HS-5 (cell line): Measurements from ENCODE around the gene RALGPS1.
A peak's percentile ranks its signal among the peaks of the same experiment; 100 is the strongest.
"Not testable (repeated sequence)": the region's sequence is repeated elsewhere in the genome, so short reads cannot be mapped to it uniquely, and the experiment has no call there.

ENCODE experiments used
- DNase-seq: peaks from one replicate; pipeline ENCODE4 v3.0.0-alpha.2; 2012; ENCODE audit warnings: low read depth

RALGPS1 gene

DNA sequence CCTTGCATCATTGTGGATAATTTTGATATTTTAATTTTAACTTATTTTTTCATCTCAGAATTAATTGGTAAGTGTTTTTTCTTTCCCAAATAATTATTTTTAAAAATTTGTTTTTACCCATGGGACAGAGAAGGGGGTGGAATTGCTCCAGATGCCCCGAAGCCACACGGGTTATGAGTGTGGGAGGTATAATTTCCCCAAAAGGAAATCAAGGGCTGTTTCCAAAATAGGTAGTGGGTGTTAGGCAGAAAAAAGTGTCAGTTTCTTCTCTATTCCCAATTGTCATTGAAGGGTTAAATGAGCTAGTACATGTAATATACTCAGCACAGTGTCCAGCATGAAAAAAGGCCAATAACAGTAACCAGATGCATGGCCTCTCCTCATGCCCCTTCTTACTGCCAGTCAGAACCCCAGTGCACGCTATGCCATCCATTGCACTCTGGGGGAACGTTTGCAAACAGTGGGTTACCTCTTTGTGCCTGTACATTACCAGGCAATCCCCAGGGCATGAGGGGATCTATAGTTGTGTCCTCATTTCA is 244.3 kb downstream of the RALGPS1 start:
- DNase-seq, result no peak

DNA sequence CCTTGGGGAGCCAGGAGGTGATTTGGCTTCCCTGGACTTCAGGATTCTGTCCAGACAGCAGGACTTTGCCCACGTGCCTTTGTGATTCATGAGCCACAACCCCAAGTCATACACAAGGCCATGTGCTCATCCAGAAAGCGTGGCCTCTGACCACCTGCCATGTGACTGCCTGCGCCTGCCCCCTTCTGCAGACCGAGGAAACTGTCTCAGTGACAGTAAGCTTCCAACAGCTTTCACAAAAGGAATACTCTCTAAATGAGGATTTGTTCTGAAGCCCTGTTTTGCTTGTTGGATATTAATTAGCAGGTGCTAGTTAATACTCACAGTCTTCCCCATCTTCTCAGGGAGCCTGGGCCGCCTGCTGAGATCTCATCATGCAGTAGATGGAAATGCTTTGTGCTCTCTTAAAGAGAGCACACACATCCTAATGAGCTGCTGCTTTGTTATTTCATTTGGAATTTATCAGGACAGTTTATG is 244.8 kb downstream of the RALGPS1 start:
- peak; percentile 84 for DNase-seq

DNA sequence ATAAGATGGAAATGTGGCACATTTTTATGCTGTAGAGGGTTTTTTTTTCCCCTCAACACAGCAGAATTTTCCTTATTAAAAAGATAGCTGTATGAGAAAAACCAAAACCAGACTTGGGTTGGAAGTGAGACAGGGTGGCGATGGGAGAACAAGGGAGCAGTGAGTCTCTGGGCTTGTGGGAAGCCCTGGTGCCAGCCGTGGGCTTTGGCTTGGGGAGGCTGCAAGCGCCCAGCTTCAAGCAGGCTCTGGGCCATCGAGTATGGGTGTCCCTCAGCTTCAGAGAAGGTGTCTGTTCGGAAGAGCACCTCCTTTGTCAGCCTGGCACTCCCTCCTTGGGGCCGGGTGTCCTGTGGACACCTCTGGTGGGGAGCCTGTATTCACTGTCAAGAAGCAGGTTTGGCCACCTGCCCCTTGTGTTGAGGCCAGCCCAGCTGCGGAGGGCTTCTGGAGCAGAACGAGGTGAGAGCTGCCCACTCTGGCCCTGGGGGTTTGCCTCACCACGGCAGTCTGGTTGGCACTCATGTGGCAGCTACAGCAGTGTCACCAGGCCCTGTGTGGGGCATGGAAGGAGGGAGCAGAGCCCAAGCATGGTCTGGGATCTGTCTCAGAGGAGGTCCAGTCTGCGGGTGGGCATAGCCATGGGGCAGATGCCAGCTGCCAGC is 245.5 kb downstream of the RALGPS1 start:
- no peak for DNase-seq

DNA sequence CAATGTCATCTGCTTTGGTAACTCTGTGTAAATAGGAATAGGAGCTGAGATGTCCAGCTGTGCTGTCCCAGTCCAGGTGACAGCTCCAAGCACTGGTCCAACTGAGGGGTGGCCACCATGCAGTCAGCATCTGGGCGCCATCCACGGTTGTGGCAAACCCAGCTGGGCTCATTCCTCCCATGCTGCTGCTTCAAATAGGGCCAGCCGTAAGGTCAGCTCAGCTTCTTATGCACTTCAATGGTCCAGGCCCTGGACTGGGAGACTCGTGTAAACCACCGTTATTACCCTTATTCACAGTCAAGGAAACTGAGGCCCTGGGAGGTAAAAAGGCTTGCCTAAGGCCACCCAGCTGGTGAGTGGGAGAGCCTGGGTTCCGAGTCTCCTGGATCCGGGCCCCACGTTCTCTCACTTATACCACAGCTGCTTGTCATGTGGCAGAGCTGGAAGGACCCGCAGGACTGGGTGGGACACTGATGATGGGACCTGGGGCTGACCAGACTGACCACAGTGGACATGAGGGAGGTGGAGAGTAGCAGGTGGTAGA is 246.6 kb downstream of the RALGPS1 start:
- DNase-seq, result no peak

DNA sequence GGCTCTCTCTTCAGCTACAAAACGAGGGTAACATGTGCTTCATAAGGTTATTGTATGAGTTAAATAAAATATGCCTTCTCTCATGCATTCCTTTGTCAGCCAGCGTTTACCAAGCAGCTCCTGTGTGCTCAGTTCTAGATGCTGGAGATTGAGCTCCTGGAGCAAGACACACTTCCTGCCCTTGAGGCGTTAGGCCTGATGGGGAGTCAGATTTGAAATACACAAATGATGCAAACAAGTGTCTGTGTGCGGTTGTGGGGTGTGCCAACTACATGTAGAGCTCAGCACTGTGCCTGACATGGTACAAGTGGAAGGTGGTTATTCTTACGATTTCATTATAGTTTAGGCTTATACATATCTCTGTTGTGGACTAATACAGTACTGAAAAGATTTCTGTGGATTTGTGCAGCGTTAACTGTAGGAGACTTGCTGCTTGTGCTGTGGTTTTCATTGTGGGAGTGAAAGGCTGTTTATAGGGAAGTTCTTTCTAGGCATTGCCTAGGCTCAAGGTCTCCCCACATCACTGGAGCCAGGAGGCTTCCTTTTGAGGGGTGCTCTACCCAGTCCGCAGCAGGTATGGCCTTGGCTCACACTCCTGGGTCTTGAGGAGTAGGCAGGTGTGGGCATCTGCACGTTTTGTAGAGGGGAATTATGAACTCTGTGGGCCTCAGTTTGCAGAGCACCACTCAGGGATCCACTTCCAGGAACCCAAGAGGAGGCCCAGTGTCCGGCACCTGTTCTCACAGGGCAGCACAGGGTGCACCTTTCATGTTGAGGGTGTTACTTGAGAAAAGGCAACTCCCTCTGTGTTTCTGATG is 247.7 kb downstream of the RALGPS1 start:
- no peak for DNase-seq

DNA sequence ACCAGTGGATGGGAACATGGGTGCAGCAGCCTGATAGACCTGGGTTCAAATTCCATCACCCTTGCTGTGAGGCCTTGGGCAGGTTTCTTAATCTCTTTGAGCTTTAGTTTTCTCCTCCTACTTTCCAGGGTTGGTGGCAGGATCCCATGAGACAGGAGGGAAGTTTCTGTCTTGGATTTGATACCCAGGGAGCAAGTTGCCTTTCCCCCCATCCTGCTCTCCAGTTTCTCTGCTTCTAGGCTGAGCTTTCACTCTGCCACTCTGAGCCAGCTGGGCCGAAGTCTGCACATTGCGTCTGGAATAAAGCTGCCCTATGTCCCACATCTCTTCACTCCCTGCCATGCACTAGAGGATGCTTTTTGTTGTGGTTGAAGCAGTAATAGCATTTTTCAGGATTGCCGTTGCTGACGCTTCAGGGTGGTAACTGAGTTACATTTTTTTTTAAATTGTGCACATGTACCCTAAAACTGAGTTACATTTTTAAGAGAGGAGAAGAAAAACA is 248.3 kb downstream of the RALGPS1 start:
- DNase-seq, result no peak

DNA sequence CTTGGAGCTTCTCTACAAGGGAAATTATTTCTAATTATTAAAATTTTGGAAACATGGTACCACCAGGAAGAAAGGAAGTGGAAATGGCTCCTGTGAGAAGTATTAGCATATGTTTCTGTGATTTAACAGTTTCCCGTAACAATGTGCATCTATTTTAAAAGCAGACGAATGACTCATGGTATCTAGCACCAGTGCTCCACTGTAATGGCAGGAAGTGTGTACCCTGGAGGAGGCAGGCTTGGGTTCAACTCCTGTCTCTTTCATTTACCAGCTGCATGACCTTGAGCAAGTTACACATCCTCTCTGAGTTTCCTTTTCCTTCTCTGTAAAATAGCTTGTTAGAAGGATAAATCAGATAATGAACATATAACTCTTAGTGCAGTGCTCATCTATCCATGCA is 248.8 kb downstream of the RALGPS1 start:
- peak; percentile 51 for DNase-seq

DNA sequence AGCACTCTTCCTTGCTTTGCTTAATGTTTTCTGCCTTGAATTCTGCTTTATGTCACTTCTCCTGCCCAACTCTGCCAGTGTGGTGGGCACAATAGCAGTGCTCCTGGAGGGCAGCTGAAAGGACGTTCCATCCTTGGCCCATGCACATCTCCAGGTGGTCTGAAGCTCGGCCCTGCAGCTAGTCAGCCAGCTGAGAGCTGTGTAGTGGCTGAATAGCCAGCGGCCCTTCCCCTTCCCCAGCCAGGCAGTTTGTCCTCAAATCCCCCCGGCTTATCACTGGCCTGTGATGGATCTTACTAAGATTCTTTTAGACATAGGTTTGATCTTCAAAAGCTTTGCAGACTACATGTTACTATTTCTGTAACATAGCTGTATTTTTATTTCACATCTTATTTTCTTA is 250.5 kb downstream of the RALGPS1 start:
- DNase-seq, result no peak

DNA sequence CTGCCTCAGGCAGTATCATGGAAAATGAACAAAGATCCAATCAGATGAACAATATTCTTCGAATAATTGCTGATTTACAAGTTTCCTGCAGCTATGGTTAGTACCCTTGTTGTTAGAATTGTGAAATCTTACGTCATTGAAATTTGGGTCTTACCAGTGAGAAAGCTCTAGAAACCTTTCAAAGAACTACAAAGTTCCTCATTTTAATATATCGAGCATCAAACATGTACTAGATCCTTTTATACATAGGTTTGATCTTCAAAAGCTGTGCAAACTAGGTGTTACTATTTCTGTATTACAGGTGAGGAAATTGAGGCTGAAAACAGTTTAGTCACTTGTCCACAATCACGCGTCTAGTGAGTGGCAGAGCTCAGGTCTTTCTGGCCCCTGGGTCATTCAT is 251.5 kb downstream of the RALGPS1 start:
- no peak for DNase-seq

DNA sequence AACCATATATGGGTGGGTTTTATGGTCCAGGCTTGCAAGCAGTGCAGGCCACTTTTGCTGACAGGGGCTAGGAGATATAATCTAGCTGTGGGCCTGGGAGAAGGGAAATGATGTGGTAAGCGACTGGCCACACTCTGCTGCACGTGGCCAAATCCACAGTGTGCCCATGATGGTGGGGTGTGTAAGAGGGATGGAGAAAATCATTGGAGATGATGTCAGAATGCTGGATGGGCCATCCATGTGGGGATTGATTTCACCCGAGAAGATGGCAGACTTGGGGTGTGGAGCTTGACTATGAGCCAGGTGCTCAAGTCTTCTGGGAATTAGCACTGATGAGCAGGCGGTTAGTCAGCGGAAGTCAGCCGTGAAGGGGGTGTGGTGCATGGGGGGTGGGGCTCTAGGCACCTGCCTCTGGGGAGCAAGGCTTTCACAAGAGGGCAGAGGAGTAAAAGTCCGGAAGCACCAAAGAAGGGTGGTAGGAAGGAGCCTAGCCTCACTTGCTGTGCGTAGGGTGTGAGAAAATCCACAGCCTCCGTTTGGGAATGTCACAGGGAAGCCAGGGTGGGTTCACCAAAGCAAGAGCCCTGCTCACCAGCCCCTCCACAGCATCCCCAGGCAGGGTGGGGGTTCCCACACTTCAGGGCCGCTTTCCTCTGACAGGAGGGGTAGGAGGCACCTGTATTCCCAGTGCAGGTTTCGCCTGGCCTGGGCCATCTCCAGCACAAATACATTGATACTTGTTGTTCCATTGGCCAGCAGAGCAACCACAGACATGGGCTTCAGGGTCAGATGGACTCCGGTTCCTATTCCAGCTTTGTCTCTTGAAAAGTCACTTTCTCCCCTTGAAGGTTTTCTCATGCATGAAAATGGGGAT is 252.3 kb downstream of the RALGPS1 start:
- DNase-seq, result peak; percentile 35

DNA sequence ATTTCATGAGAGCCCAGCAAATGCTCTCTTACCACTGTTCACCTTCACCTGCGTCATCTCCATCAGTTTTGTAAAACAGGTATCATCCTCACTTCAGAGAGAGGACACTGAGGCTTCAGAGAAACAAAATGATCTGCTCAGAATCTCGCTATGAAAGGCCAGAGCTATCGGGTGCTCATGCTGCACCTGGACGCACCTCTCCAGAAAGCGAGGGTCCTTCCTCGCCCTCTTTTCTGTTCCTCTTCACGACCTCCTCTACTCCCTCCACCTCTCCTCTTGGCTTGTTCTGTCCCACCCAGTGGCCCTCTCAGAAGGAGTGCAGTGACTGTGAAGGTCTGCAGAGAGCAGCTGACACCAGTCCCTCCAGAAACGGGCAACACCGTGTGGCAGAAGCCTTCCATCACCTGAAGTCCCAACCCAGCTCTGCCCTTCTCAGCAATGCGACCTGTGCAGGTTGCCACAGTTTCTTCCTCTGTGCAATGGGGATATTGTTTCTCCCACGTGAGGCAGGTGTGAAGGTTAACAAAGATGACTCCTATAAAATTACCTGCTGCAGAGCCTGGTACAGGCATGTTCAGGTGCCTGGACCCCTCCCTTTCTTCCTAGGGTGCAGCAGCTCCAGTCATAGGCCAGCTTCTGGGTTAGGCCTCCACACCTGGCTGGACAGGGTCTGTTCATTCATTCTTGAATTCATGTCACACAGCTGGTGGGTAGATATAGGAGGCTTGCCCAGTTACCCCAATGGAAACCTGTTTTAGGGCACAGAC is 253.2 kb downstream of the RALGPS1 start:
- no peak for DNase-seq

DNA sequence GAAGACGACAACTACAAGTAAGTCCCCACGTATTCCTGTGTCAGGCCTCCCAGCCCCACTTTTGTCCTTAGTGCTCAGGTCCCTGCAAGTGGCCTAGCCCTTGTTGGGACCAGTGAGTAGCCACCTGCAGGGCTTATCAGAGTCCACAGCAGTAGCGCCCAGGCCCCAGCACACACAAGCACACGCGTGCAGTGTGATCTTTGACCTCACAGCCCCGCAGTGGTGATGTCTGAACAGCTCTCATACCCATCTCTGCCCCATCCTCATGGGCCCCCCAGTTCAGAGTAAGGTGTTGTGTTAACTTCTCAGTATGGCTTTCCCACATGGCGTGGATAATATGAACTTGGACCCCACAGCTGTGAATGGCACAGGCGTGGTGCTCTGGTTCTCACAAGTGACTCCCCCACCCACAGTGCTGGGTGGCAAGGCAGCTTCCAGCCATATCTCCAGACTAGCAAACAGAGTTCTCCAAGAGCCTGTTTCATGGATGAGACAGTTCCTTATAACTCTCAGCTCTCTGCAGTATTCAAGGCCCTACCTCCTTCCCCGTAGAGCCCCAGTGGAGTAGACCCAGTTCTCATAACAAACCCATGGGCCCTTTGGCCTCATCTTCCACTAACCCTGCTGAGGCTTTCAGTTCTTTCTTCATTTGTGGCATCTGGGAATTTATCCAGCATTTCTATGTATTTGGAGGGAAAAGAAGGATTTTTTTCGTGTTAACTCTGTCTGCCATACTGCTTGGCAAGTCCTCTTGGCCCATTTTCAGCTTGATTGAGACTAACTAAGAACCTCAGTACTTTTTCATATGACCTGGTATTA is 254.4 kb downstream of the RALGPS1 start:
- no peak for DNase-seq

DNA sequence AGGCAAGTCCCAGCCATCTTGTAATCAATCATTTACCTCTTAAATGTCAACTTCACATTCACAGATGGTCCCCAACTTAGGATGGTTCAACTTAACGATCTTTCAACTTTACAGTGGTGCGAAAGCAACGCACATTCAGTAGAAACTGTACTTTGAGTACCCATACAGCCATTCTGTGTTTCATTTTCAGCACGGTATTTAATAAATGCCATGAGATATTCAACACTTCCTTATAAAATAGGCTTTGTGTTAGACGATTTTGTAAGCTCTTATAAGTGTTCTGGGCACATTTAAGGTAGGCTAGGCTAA is 254.9 kb downstream of the RALGPS1 start:
- no peak for DNase-seq

DNA sequence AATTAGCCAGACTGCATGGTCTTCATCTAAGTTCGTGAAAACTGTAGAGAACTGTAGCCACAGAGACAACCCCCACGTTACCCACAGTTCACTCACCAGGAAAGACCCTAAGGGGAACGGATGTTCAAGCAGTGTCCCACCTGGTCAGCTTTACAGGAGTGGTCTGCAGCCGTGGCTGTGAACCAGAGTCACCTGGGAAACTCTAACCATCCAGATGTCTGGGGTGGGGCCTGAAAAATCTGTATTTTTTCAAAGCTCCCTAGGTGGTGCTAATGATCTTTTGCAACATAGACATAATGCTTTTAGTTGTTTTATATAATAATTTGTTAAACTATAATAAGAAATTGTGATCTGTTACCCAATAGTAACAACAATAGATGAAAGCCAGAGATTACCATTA is 255.5 kb downstream of the RALGPS1 start:
- DNase-seq, result no peak

DNA sequence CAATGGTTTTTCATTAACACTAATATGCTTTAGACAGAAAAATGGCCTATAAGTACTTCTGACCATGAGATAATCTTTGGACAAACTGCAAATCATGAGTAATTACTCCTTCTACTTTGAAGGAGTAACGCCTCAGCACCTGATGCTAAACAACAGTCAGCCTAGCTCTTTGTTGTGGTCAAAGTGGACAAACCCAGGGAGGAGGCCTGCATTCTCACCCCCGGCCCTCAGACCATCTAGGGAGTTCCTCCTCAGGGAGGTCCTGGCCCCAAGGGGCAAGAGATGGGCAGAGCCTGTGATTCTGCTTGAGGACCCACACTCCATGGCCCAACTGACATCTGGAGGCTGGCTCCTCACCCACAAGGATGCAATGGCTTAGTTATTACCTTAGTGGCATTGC is 256.1 kb downstream of the RALGPS1 start:
- no peak for DNase-seq

DNA sequence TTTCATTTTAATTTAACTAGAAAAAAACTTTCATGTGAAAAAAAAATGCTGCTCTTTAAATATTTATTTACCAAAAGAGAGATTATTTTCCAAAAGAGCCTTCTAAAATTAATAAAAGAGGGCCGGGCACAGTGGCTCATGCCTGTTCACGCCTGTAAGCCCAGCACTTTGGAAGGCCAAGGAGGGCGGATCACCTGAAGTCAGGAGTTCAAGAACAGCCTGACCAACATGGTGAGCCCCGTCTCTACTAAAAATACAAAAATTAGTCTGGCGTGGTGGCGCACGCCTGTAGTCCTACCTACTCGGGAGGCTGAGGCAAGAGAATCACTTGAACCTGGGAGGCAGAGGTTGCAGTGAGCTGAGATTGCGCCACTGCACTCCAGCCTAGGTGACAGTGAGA is 256.8 kb downstream of the RALGPS1 start:
- DNase-seq, result not testable (repeated sequence)

DNA sequence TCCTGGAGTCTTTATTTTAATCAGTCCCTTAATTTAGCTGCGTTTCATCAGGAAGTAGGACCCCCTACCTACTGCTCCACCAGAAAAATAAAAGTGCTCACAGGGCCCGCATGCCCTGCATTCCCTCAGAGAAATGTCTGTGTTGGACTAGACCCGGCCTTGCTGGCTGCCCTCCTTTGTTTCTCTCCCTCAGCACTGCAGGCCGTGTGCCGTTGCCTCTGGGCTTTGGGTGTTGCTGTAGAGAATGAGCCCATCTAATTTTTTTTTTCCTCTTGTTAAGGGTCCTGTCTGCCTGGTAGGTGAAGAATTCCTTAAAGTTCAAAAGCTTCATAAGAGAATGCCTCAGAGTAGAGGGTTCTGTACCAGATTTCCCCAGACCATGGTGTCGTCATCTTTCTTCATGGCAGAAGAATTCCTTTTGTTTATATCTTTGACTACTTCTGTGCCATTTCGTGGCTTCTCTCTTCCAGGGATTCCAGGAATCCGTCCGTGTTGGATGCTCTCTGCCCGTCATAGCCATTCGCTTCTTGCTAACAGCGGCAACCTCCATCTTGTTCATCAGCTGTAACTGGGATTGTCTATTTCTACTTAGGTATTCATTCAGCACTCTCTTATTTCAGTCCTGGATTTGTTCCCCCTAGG is 257.6 kb downstream of the RALGPS1 start:
- no peak for DNase-seq

DNA sequence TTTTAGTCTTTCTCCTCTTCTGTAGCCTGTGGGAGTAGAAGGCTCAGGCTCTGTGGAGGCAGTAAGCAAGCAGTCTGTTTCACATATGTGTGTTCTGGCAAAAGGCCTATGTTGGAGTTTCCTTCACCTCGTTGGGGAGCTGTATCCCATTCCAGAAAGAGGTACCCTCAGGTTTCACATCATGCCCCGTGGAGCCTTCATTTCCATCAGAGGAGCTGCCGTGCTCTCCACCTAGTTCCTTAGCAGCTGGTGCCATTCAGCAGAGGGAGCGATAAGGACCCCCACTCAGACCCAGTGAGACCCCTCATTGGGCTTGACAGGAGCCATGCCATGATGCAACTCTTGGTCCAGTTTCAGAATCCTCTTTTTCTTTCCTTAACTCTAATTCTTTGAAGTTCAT is 258.5 kb downstream of the RALGPS1 start:
- DNase-seq, result no peak

DNA sequence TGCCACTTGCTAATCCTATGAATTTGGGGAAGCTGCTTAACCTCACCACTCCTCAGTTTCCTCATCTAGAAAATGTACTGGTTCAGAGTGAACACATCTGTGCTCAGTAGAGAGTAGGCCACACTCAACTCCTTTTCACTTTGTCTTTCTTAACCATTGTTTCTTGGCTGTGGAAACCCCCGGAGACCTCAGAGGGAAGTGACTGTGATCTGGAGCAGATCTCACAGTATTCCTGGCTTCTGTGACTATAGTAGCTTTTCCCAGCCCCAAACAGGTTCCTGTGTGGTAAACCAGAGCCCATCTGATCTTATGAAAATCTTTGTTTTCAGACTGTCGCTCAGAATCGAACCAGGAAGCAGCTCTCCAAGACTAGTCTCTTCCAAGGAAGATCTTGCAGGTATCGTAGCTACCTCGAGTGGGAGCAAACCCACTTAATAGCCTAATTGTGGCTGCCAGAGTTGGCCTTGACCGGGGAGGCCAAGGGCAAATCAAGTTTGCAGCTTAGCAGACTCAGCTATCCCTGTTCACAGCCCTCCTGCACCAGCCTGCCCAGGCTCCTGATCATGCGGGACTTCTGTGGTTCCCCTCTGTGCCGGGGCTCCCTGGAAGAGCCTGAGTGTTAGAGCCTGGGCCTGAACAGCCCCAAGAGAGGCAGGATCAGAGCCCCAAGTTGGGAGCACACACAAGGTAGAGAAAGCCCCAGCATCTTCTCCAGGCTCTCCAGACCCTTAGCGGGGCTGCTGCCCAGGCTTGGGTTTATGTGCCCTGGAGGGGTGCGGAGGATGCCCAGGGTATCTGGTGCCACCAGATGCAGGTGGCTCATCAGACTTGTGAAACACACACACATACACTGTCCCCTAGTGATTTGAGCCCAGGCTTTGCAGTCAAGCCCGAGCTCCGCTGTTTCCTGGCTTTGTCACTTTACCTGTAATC is 260.1 kb downstream of the RALGPS1 start:
- DNase-seq, result no peak
